GM23338 (cell line): ENCODE data around the gene AP2A2. TPM values are rescaled to one million over a fixed set of nuclear protein-coding genes. Genes with fewer than 3 reads are reported as not detected.

Source experiments
- ATAC-seq: fragments of 200-7000 bp; cut with Tn5 transposase; 3 replicates; pipeline ENCODE4 v1.9.1; 2020
- DNase-seq: peaks from one replicate; pipeline ENCODE4 v3.0.0-alpha.2; 2015; ENCODE audit warnings: low spot score
- H2AFZ ChIP-seq: fragments of 200-600 bp; sonication (generic); 2 replicates; pipeline ENCODE4 v1.8.0; 2016; ENCODE audit warnings: antibody characterized with exemption, mild to moderate bottlenecking, moderate library complexity
- H3F3A ChIP-seq: fragments of 200-600 bp; sonication (generic); replicated peaks from 2 replicates; pipeline ENCODE4 v1.8.0; 2017; ENCODE audit warnings: antibody characterized with exemption, mixed run types, low read depth
- H3K27ac ChIP-seq: fragments of 200-600 bp; sonication (generic); 2 replicates; pipeline ENCODE4 v1.6.1; 2016; ENCODE audit warnings: low read depth
- H3K27me3 ChIP-seq: fragments of 200-600 bp; sonication (generic); 2 replicates; pipeline ENCODE4 v1.8.0; 2016; ENCODE audit warnings: mild to moderate bottlenecking, mixed run types, moderate library complexity; ENCODE audit not compliant: insufficient read depth
- H3K36me3 ChIP-seq: fragments of 200-600 bp; sonication (generic); 2 replicates; pipeline ENCODE4 v1.8.0; 2016; ENCODE audit warnings: mild to moderate bottlenecking; ENCODE audit not compliant: insufficient read depth
- H3K4me1 ChIP-seq: fragments of 200-600 bp; sonication (generic); 2 replicates; pipeline ENCODE4 v1.8.0; 2016; ENCODE audit warnings: mild to moderate bottlenecking, moderate library complexity; ENCODE audit not compliant: insufficient read depth
- H3K4me2 ChIP-seq: fragments of 200-600 bp; sonication (generic); 2 replicates; pipeline ENCODE4 v1.7.1; 2017; ENCODE audit warnings: mixed run types
- H3K4me3 ChIP-seq: fragments of 200-600 bp; sonication (generic); 2 replicates; pipeline ENCODE4 v1.6.1; 2016; ENCODE audit warnings: mixed run types
- H3K79me2 ChIP-seq: fragments of 200-600 bp; sonication (generic); replicated peaks from 2 replicates; pipeline ENCODE4 v1.8.0; 2017; ENCODE audit warnings: mild to moderate bottlenecking; ENCODE audit not compliant: insufficient read depth
- H3K9me2 ChIP-seq: fragments of 200-600 bp; sonication (generic); 2 replicates; pipeline ENCODE4 v1.8.0; 2017; ENCODE audit not compliant: insufficient read depth
- H4K20me1 ChIP-seq: fragments of 200-600 bp; sonication (generic); replicated peaks from 2 replicates; pipeline ENCODE4 v1.8.0; 2017; ENCODE audit warnings: mild to moderate bottlenecking; ENCODE audit not compliant: insufficient read depth
- H3K27ac Mint-ChIP-seq: 2 replicates; pipeline ENCODE4 v1.8.0; 2020; ENCODE audit warnings: inconsistent platforms, mild to moderate bottlenecking, moderate library complexity, mixed read lengths
- H3K27me3 Mint-ChIP-seq: 3 replicates; pipeline ENCODE4 v1.8.0; 2022; ENCODE audit warnings: low read depth, mild to moderate bottlenecking, moderate library complexity, mixed read lengths, inconsistent platforms; ENCODE audit not compliant: insufficient read depth, poor library complexity
- H3K36me3 Mint-ChIP-seq: 3 replicates; pipeline ENCODE4 v1.8.0; 2021; ENCODE audit warnings: low read depth, mild to moderate bottlenecking, inconsistent platforms, moderate library complexity, mixed read lengths
- H3K4me1 Mint-ChIP-seq: 3 replicates; pipeline ENCODE4 v1.8.0; 2020; ENCODE audit warnings: mild to moderate bottlenecking, inconsistent platforms, mixed read lengths
- H3K4me3 Mint-ChIP-seq: 3 replicates; pipeline ENCODE4 v1.8.0; 2021; ENCODE audit warnings: moderate library complexity, mild to moderate bottlenecking, inconsistent platforms, mixed read lengths
- H3K9me3 Mint-ChIP-seq: 3 replicates; pipeline ENCODE4 v1.8.0; 2020; ENCODE audit warnings: moderate library complexity, mild to moderate bottlenecking, inconsistent platforms, mixed read lengths
- CREB1 ChIP-seq: fragments of 250-450 bp; sonication (Bioruptor Pico); IDR thresholded peaks from 2 replicates; pipeline ENCODE4 v1.5.0; 2020; ENCODE audit warnings: low read depth, mild to moderate bottlenecking, moderate library complexity
- CTCF ChIP-seq, 2 experiments: fragments of 200-600 bp in 1 of 2; sonication (generic) in 1 of 2; conservative IDR thresholded peaks; 2 replicates each; pipeline versions ENCODE4 v1.5.1 to v1.6.1; 2016 to 2017; ENCODE audit warnings: antibody characterized with exemption in 2 of 2, low read depth in 2 of 2, mild to moderate bottlenecking in 2 of 2, moderate library complexity in 1 of 2
- ETS1 ChIP-seq: IDR thresholded peaks from 2 replicates; pipeline ENCODE4 v1.6.1; 2016; ENCODE audit warnings: antibody characterized with exemption
- EZH2 ChIP-seq: fragments of 200-600 bp; sonication (generic); IDR thresholded peaks from one replicate; pipeline ENCODE4 v1.8.0; 2017; ENCODE audit warnings: antibody characterized with exemption, mild to moderate bottlenecking, low read depth; ENCODE audit not compliant: unreplicated experiment
- EZH2phosphoT487 ChIP-seq: fragments of 200-600 bp; sonication (generic); IDR thresholded peaks from one replicate; pipeline ENCODE4 v1.8.1; 2018; ENCODE audit warnings: antibody characterized with exemption; ENCODE audit not compliant: unreplicated experiment
- NANOG ChIP-seq: IDR thresholded peaks from 2 replicates; pipeline ENCODE4 v1.6.1; 2016; ENCODE audit warnings: antibody characterized with exemption, borderline replicate concordance
- POLR2AphosphoS5 ChIP-seq: IDR thresholded peaks from 2 replicates; pipeline ENCODE4 v1.6.1; 2016; ENCODE audit warnings: antibody characterized with exemption, low read depth
- REST ChIP-seq: IDR thresholded peaks from one replicate; pipeline ENCODE4 v1.6.1; 2018; ENCODE audit warnings: antibody characterized with exemption; ENCODE audit not compliant: unreplicated experiment
- STAT1 ChIP-seq: IDR thresholded peaks from one replicate; pipeline ENCODE4 v1.6.1; 2016; ENCODE audit warnings: antibody characterized with exemption; ENCODE audit not compliant: unreplicated experiment
- ZNF114 ChIP-seq: fragments of 250-450 bp; sonication (Bioruptor Pico); IDR thresholded peaks from 2 replicates; pipeline ENCODE4 v1.5.0; 2020; ENCODE audit warnings: mild to moderate bottlenecking, moderate library complexity
- ZNF331 ChIP-seq: fragments of 250-450 bp; sonication (Bioruptor Pico); IDR thresholded peaks from 2 replicates; pipeline ENCODE4 v1.5.0; 2020; ENCODE audit warnings: low read depth, mild to moderate bottlenecking, moderate library complexity
- ZNF462 ChIP-seq: fragments of 250-450 bp; sonication (Bioruptor Pico); IDR thresholded peaks from 2 replicates; pipeline ENCODE4 v1.5.0; 2020; ENCODE audit warnings: mild to moderate bottlenecking, moderate library complexity
- polyA plus RNA-seq: library from polyadenylated mRNA; unstranded; fragments of >200 nt; fragmentation: Nextera tagmentation; extraction: Ambion mirVana; gene quantifications from 2 replicates; pipeline ENCODE4 v1.2.1, GENCODE V29; 2016
- total RNA-seq: library from RNA; depleted of rRNA; stranded (reverse); fragments of >200 nt; shearing (Covaris generic); gene quantifications from 2 replicates; pipeline ENCODE4 v1.2.3, GENCODE V29; 2014

The AP2A2 gene
- total and polyA plus RNA-seq, 2 experiments from 2014 or later, result 23.7 to 47.5 TPM

GRCh38 chr11:1060852-1061616, 135.4 kb downstream of the AP2A2 start:
- Histone ChIP-seq H4K20me1 (no peaks in the 10 kb centered on the region), H3K4me3 (no peak overlapping the region), H3K9me2 (no peaks in the 10 kb centered on the region), H3K27me3 (no peaks in the 10 kb centered on the region), H3K4me1 (no peaks in the 10 kb centered on the region), H3K79me2 (no peaks in the 10 kb centered on the region), H3K27ac (no peak overlapping the region), H2AFZ (no peak overlapping the region), H3F3A (no peaks in the 10 kb centered on the region), H3K36me3 (no peaks in the 10 kb centered on the region), H3K4me2 (no peak overlapping the region)
- ATAC-seq (no peak), DNase-seq (no peak)
- no peaks in the 10 kb centered on the region; the same call in 2 of the 3 replicates for H3K36me3 Mint-ChIP-seq
- peaks cover 2% of the 10 kb centered on the region for H3K27me3 Mint-ChIP-seq
- peaks cover 4% of the 10 kb centered on the region; the same call in 1 of the 3 replicates for H3K4me1 Mint-ChIP-seq
- H3K4me3 Mint-ChIP-seq, result no peak overlapping the region
- TF ChIP-seq STAT1 (no peak), NANOG (no peak), CTCF (conservative IDR thresholded peaks at IDR 0.05; ENCODE audit: low read depth in 2 of 2) (no peak), ZNF462 (CRISPR knock-in tag) (no peak), ZNF331 (CRISPR knock-in tag) (no peak), ETS1 (no peak), CREB1 (CRISPR knock-in tag) (no peak), POLR2AphosphoS5 (no peak), REST (no peak), EZH2 (no peak), ZNF114 (CRISPR knock-in tag) (no peak), EZH2phosphoT487 (no peak)
- no peak overlapping the region for H3K27ac Mint-ChIP-seq
- H3K9me3 Mint-ChIP-seq, result peaks cover 12% of the 10 kb centered on the region
